Stimulated activated naive B cell treated with anti-CD40 and anti-IgM and Interleukin-4, amounts not matched to agents 10 μg/mL and 1 μg/mL and 100 μg/mL, for 72 hours (primary cell): ENCODE results near the gene EIF2S1.
"Not testable (repeated sequence)": the region's sequence is repeated elsewhere in the genome, so short reads cannot be mapped to it uniquely, and the experiment has no call there.

Experiments
- ATAC-seq, 2 donors: fragments of 150-1000 bp; cut with Tn5 transposase; replicated peaks; 2 replicates each; pipeline ENCODE4 v1.10.0; 2021; ENCODE audit warnings: moderate library complexity in 1 of 2
- DNase-seq: peaks from one replicate; pipeline ENCODE4 v3.0.0; 2021
- H3K27ac Mint-ChIP-seq: one replicate; pipeline ENCODE4 v1.8.0; 2022; ENCODE audit warnings: mild to moderate bottlenecking, mixed read lengths
- H3K27me3 Mint-ChIP-seq, 2 donors: one replicate each; pipeline ENCODE4 v1.8.0; 2022; ENCODE audit warnings: mixed read lengths in 2 of 2
- H3K36me3 Mint-ChIP-seq, 2 donors: one replicate each; pipeline ENCODE4 v1.8.0; 2022; ENCODE audit warnings: mixed read lengths in 2 of 2, mild to moderate bottlenecking in 1 of 2
- H3K4me1 Mint-ChIP-seq, 2 donors: one replicate each; pipeline ENCODE4 v1.8.0; 2022; ENCODE audit warnings: mixed read lengths in 2 of 2, mild to moderate bottlenecking in 1 of 2
- H3K4me3 Mint-ChIP-seq, 2 donors: one replicate each; pipeline ENCODE4 v1.8.0; 2022; ENCODE audit warnings: mild to moderate bottlenecking in 2 of 2, mixed read lengths in 2 of 2, moderate library complexity in 1 of 2
- H3K9me3 Mint-ChIP-seq, 2 donors: one replicate each; pipeline ENCODE4 v1.8.0; 2022; ENCODE audit warnings: mixed read lengths in 2 of 2, mild to moderate bottlenecking in 1 of 2

Gene EIF2S1

DNA sequence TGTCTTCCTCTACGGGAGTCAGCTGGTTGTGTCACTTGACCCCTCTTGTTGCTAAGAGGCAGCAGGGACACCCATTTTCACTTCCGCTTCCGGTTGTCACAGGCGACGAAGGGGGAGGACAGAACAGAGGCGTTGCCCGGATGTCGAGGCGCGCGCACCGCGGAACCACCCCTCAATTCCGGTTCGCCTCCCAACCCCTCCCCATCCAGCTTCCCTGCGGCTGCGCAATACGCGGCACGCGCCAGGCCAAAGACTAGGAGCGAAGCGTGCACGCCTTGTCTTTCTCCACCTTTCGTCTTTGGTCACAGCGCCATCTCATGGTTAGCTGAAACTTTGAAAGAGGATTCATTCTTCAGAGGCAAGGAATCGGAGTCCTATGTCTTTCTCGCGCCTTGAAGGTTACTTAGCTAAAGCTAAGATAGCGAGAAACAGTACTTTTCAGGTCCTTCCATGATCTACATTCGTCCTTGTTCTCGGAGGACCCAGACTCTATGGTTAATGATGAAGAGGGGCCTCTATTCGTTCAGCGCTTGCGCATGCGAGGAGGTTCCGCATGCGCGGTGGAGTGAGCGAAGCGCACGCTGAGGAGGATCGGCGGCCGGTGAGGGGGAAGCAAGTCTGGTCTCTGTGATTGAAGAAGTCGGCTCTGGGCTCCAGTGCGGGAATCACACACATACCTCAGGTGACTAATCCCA is at the start of gene EIF2S1, which contains the start of gene ATP6V1D:
Gene EIF2S1, plus strand, starts transcription at position 554 of the 695 bp plus-strand sequence. CDS start 4,440 bp downstream, outside the sequence.
Gene ATP6V1D, minus strand, starts transcription at position 30 of the 695 bp plus-strand sequence. CDS start 106 bp downstream, outside the sequence.
- peak; percentile 100 for DNase-seq
- Mint-ChIP-seq H3K27me3 (no peaks in the 10 kb centered on the region), H3K4me3 (peak within 1 kb of the TSS; percentile 98 to 100), H3K27ac (peak within 1 kb of the TSS; percentile 98), H3K36me3 (peaks cover 13 to 16% of the 10 kb centered on the region in 2 donors), H3K9me3 (no peaks in the 10 kb centered on the region), H3K4me1 (peaks cover 17 to 38% of the 10 kb centered on the region in 2 donors)
- peak; percentile 93 to 94 for ATAC-seq

GRCh38 chr14:67311868-67312267 is 48.3 kb upstream of the EIF2S1 start:
- H3K4me3 Mint-ChIP-seq = no peak overlapping the region

DNA sequence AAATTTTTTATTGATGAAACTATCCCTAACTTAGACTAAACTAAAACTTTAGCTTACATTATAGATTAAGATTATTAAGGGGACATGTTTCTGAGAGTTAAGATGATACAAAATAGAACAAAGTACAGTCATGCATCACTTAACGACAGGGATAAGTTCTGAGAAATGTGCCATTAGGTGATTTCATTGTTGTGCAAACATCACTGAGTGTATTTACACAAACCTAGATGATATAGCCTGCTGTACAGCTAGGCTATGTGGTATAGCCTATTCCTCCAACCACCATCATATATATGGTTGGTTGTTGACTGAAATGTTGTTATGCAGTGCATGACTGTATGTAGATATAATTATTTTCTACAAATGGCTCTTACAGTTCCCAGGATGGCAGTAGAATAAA is 47.0 kb upstream of the EIF2S1 start:
- Mint-ChIP-seq H3K4me3 (no peak overlapping the region), H3K9me3 (no peaks in the 10 kb centered on the region), H3K27ac (no peak overlapping the region), H3K27me3 (no peaks in the 10 kb centered on the region), H3K36me3 (peaks cover 0 to 6% of the 10 kb centered on the region in 2 donors), H3K4me1 (peaks cover 0 to under 1% of the 10 kb centered on the region in 2 donors)
- ATAC-seq (no peak), DNase-seq (no peak)

More at GRCh38 chr14:67311868-67312267, 48.3 kb upstream of the EIF2S1 start:
- no peak for ATAC-seq
- no peaks in the 10 kb centered on the region for H3K27me3 Mint-ChIP-seq
- H3K4me1 Mint-ChIP-seq = peaks cover 4 to 7% of the 10 kb centered on the region in 2 donors
- no peaks in the 10 kb centered on the region for H3K9me3 Mint-ChIP-seq
- DNase-seq = no peak
- peaks cover 0 to 6% of the 10 kb centered on the region in 2 donors for H3K36me3 Mint-ChIP-seq
- H3K27ac Mint-ChIP-seq = no peak overlapping the region

- Mint-ChIP-seq H3K36me3 (peaks cover 0 to 5% of the 10 kb centered on the region in 2 donors), H3K4me3 (no peak overlapping the region), H3K9me3 (no peaks in the 10 kb centered on the region), H3K4me1 (no peaks in the 10 kb centered on the region), H3K27me3 (no peaks in the 10 kb centered on the region), H3K27ac (no peak overlapping the region)
- ATAC-seq (no peak), DNase-seq (no peak)
Measured at GRCh38 chr14:67317822-67318221, 42.3 kb upstream of the EIF2S1 start.

DNA sequence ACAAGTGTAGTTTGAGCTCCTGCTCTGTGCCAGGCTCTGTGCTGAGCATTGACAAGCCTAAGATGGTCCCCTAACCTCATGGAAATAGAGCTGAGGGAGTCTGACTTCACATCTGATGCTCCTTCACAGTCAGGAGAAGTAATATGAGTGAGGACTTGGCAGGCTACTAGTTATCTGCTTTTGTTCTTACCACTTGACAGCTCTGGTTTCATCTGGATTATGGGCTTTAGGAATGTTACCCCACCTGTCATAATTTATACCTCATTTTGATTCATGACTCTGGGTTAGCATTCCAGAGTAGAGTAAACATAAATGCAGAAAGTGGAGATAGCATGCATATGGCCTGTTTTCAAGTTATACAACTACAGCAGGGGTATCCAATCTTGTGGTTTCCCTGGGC is 41.0 kb upstream of the EIF2S1 start:
- no peak overlapping the region for H3K4me3 Mint-ChIP-seq
- H3K27ac Mint-ChIP-seq = no peak overlapping the region
- no peak for DNase-seq
- no peak for ATAC-seq
- H3K36me3 Mint-ChIP-seq = no peaks in the 10 kb centered on the region
- H3K9me3 Mint-ChIP-seq = no peaks in the 10 kb centered on the region
- H3K27me3 Mint-ChIP-seq = no peaks in the 10 kb centered on the region
- H3K4me1 Mint-ChIP-seq = no peaks in the 10 kb centered on the region

GRCh38 chr14:67329666-67330065 is 30.5 kb upstream of the EIF2S1 start:
- DNase-seq, H3K27ac Mint-ChIP-seq, H3K4me3 Mint-ChIP-seq, ATAC-seq, H3K4me1 Mint-ChIP-seq, H3K27me3 Mint-ChIP-seq, H3K9me3 Mint-ChIP-seq: not testable (repeated sequence)
- peaks cover 27 to 44% of the 10 kb centered on the region in 2 donors for H3K36me3 Mint-ChIP-seq

GRCh38 chr14:67331368-67332125 is 28.6 kb upstream of the EIF2S1 start:
- Mint-ChIP-seq H3K27ac (no peak overlapping the region), H3K27me3 (no peaks in the 10 kb centered on the region), H3K9me3 (no peaks in the 10 kb centered on the region), H3K4me1 (no peaks in the 10 kb centered on the region), H3K4me3 (no peak overlapping the region), H3K36me3 (peaks cover 27 to 43% of the 10 kb centered on the region in 2 donors)
- ATAC-seq (no peak), DNase-seq (no peak)

- H3K36me3 Mint-ChIP-seq = peaks cover 29 to 43% of the 10 kb centered on the region in 2 donors
- H3K27ac Mint-ChIP-seq = no peak overlapping the region
- no peaks in the 10 kb centered on the region for H3K9me3 Mint-ChIP-seq
- ATAC-seq = no peak
- no peaks in the 10 kb centered on the region for H3K4me1 Mint-ChIP-seq
- H3K27me3 Mint-ChIP-seq = no peaks in the 10 kb centered on the region
- DNase-seq = no peak
- no peak overlapping the region for H3K4me3 Mint-ChIP-seq
Measured at GRCh38 chr14:67332468-67332867, 27.7 kb upstream of the EIF2S1 start.

DNA sequence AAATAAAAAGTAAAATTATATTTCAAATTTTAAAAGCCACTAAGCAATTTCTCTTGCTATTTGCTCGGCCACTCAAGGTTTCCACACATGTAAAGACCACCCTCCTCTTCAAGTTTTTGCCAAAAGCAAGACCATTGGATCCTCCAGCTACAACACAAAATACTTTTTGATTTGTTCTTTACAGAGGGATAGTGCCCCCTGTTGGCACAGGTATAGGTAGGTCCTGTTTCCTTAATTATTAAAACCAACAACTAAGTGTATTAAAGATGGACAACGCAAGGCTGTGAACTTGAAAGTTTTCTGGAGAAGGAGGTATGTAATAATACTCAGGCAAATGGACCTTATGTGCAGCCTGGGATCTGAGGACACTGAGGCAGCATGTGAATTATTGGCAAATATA is 24.3 kb upstream of the EIF2S1 start:
- H3K27me3 Mint-ChIP-seq = no peaks in the 10 kb centered on the region
- DNase-seq = no peak
- no peak overlapping the region for H3K4me3 Mint-ChIP-seq
- H3K9me3 Mint-ChIP-seq = no peaks in the 10 kb centered on the region
- no peak for ATAC-seq
- no peaks in the 10 kb centered on the region for H3K4me1 Mint-ChIP-seq
- peaks cover 22 to 35% of the 10 kb centered on the region in 2 donors for H3K36me3 Mint-ChIP-seq
- H3K27ac Mint-ChIP-seq = no peak overlapping the region

GRCh38 chr14:67341231-67341630 is 18.9 kb upstream of the EIF2S1 start:
- not testable (repeated sequence) for H3K4me1 Mint-ChIP-seq, H3K4me3 Mint-ChIP-seq, ATAC-seq, H3K9me3 Mint-ChIP-seq, H3K27ac Mint-ChIP-seq, H3K27me3 Mint-ChIP-seq, DNase-seq
- peaks cover 23 to 32% of the 10 kb centered on the region in 2 donors for H3K36me3 Mint-ChIP-seq

- ATAC-seq (no peak), DNase-seq (no peak)
- H3K27ac Mint-ChIP-seq = no peak overlapping the region
- H3K4me3 Mint-ChIP-seq = no peak overlapping the region
- H3K27me3 Mint-ChIP-seq = no peaks in the 10 kb centered on the region
- H3K4me1 Mint-ChIP-seq = no peaks in the 10 kb centered on the region
- H3K9me3 Mint-ChIP-seq = no peaks in the 10 kb centered on the region
- peaks cover 21 to 35% of the 10 kb centered on the region in 2 donors for H3K36me3 Mint-ChIP-seq
Measured at GRCh38 chr14:67343601-67344230, 16.4 kb upstream of the EIF2S1 start.

GRCh38 chr14:67345583-67345982 is 14.5 kb upstream of the EIF2S1 start:
- H3K27me3 Mint-ChIP-seq = no peaks in the 10 kb centered on the region
- H3K4me3 Mint-ChIP-seq = no peak overlapping the region
- DNase-seq (no peak), ATAC-seq (no peak)
- H3K9me3 Mint-ChIP-seq = no peaks in the 10 kb centered on the region
- H3K4me1 Mint-ChIP-seq = no peaks in the 10 kb centered on the region
- H3K36me3 Mint-ChIP-seq = peaks cover 25 to 38% of the 10 kb centered on the region in 2 donors
- H3K27ac Mint-ChIP-seq = no peak overlapping the region

DNA sequence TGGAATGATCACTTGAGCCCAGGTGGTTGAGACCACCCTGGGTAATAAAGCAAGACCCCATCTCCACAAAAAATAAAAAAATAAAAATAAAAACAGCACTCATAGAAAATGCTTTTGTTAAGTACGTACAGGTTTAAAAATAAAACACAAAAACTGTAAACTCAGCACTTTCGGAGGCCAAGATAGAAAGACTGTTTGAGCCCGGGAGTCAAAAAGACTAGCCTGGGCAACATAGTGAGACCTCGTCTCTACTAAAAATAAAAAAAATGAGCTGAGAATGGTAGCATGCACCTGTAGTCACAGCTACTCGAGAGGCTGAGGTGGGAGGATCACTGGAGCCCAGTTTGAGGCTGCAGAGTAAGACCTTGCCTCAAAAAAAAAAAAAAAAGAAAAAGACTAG is 8.1 kb upstream of the EIF2S1 start:
- no peak overlapping the region for H3K4me3 Mint-ChIP-seq
- no peak for ATAC-seq

GRCh38 chr14:67357186-67357968 is 2.8 kb upstream of the EIF2S1 start:
- H3K27ac Mint-ChIP-seq = no peak overlapping the region
- H3K4me1 Mint-ChIP-seq = peaks cover 8 to 22% of the 10 kb centered on the region in 2 donors
- H3K36me3 Mint-ChIP-seq = peaks cover 9% of the 10 kb centered on the region in 2 donors
- no peaks in the 10 kb centered on the region for H3K27me3 Mint-ChIP-seq
- no peak for ATAC-seq
- no peak for DNase-seq
- H3K9me3 Mint-ChIP-seq = no peaks in the 10 kb centered on the region
- H3K4me3 Mint-ChIP-seq = peak overlapping the region; percentile 4 to 28

More for the DNA sequence above, 8.1 kb upstream of the EIF2S1 start:
- H3K27me3 Mint-ChIP-seq = no peaks in the 10 kb centered on the region
- peaks cover 1 to 3% of the 10 kb centered on the region in 2 donors for H3K4me1 Mint-ChIP-seq
- H3K9me3 Mint-ChIP-seq = no peaks in the 10 kb centered on the region
- no peak for DNase-seq
- peaks cover 17 to 25% of the 10 kb centered on the region in 2 donors for H3K36me3 Mint-ChIP-seq
- H3K27ac Mint-ChIP-seq = no peak overlapping the region
